ENCODE data around the gene ADIPOR2.

ADIPOR2 gene

DNA sequence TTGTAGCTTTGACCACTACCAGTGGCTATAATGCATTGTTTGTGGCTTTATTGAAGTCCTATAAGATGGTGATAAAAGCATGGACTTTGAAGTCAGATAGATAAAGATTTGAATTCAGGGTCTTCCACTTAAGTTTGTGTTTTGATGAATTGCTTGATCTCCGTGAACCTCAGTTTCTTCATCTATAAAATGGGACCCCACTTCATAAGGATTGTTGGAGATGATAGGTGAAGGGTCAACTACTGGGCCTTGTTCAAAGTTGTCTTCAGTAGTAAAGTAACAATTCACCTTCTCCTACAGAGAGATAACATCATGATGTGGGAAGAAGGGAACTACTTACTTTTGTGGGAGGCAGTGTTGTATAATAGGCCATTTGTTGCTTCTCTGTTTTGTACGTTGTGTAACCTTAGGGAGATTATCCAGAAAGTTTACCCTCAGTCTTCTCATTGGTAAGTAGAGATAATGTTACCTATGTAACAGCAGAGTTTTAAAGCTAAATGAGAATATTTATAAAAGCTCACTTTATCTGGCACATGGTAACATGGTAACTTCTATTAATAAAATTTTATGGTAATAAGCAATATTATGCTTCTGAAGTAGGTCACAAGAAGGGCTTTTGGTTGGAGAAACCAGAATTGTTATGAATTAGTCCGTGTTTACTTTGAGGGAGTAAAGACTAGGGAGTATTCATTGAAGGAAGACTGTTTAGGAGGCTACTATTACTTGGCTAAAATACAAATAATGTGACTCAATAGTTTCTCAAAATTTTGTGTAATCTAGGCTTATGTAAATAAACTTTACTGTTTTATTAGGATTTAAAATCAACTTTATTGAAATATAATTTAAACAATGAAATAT is 15.1 kb downstream of the ADIPOR2 start:
- TF ChIP-seq GATA3 (IDR thresholded peaks at IDR 0.05; ENCODE audit: low read depth, low read length) (no peak), GATA2 (IDR thresholded peaks at IDR 0.05; ENCODE audit: low read depth, low read length) (no peak)

DNA sequence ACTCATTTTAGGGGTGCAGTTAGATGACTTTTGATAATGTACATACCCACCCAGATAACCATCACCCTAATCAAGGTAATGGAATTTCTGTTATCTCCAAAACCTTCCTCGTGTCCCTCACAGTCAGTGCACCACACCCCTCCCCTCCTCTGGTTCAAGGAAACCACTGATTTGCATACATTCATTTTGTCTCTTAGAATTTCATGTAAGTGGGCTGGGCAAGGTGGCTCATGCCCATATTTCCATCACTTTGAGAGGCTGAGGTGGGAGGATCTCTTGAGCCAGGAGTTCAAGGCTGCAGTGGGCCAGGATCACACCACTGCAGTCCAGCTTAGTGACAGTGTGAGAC is 15.7 kb downstream of the ADIPOR2 start:
- TF ChIP-seq GATA3 (IDR thresholded peaks at IDR 0.05; ENCODE audit: low read depth, low read length) (no peak), GATA2 (IDR thresholded peaks at IDR 0.05; ENCODE audit: low read depth, low read length) (no peak)

DNA sequence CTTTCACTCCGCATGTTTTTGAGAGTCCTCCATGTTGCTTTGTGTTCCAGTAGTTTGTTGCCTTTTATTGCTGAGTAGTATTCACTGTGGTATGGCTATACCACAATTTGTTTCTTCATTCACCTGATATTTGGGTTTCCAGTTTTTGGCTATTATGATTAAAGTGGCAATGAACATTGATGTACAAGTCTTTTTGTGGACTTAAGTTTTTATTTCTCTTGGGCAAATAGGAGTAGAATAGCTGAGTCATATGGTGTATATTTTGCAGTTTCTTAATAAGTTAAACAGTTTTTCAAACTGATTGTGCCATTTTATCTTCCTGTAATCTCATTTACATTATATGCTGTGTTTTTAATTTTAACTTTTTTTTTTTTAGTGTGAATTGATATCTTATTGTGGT is 16.2 kb downstream of the ADIPOR2 start:
- no peak for TF ChIP-seq GATA3 (IDR thresholded peaks at IDR 0.05; ENCODE audit: low read depth, low read length)
- TF ChIP-seq GATA2 (IDR thresholded peaks at IDR 0.05; ENCODE audit: low read depth, low read length): no peak

DNA sequence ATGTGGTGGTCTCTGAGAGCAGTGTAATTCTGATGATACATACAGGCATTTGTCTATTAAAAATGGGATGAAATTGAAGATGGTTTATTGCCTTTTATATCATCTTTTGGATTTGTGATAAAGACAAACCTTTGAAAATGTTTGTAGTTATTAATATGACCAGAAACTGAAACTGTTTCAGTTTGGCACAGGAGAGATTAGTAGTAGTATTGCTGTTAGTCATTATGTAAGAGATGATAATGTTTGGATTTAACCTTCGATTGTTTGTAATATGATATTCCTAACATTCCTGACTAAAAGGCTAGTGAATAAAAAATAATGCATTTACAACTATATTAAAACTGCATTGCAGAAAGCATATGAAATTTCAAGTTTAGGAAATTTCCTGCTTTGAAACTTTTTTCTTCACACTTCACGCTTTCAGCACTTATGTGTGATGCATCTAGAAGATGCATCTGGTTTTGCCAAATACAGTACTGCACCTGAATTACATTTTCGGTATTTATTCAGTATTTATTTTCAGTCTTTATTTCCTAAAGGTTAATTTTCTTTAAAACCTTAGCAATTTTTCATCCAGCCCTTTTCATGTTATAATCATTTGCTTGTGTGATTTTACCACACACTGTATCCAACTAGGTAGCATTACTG is 25.5 kb downstream of the ADIPOR2 start:
- no peak for TF ChIP-seq GATA3 (IDR thresholded peaks at IDR 0.05; ENCODE audit: low read depth, low read length)
- TF ChIP-seq GATA2 (IDR thresholded peaks at IDR 0.05; ENCODE audit: low read depth, low read length): no peak

DNA sequence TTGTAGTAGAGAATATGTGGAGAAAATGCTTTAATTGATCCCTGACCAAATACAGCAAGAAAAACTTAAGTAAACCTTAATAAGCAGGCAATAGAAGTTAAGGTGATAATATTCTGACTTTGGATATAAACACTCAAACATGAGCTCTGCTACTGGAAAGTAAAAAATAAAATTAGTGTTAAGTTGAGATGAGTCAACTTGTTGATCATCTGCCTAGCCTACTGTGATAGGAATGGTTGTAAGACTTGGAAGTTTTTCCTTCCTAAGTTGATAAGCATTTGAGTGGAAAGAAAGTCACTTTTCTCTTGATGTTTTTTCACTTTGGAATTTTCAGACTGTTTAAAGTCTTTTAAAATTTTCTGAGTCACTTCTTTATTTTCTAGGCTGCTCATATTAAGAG is 26.0 kb downstream of the ADIPOR2 start:
- TF ChIP-seq GATA2 (IDR thresholded peaks at IDR 0.05; ENCODE audit: low read depth, low read length): no peak
- no peak for TF ChIP-seq GATA3 (IDR thresholded peaks at IDR 0.05; ENCODE audit: low read depth, low read length)

DNA sequence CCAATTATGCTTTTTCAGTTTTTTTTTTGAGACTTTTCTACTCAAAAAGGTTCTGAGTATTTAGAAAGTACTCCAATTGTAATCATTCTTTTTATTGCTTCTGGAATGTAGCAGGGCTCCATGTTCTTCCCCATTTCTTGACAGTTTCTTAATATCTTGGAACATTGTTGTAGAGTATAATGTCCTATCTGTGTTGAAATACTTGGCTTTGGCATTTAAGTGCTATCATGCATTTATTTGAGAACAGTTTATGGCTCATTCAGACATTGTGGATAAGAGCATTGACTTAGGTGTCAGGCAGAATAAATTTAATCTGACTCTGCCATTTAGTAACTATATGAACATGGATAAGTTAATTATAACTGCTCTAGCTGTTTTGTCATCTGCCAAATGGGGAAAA is 28.3 kb downstream of the ADIPOR2 start:
- TF ChIP-seq GATA2 (IDR thresholded peaks at IDR 0.05; ENCODE audit: low read depth, low read length) (no peak), GATA3 (IDR thresholded peaks at IDR 0.05; ENCODE audit: low read depth, low read length) (no peak)

DNA sequence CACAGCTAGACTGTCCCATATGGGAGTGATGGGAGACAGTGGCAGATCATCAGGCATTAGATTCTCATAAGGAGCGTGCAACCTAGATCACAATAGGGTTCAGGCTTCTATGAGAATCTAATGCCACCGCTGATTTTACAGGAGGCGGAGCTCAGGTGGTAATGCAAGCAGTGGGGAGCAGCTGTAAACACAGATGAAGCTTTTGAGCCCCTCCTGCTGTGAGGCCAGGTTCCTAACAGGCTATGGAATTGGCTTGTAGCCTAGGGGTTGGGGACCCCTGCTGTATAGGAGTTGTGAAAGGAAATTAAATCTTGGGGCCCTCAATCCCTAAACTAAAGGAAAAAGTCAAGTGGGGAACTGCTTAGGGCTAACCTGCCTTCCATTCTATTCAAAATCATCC is 29.6 kb downstream of the ADIPOR2 start:
- no peak for TF ChIP-seq GATA3 (IDR thresholded peaks at IDR 0.05; ENCODE audit: low read depth, low read length)
- TF ChIP-seq GATA2 (IDR thresholded peaks at IDR 0.05; ENCODE audit: low read depth, low read length): no peak

DNA sequence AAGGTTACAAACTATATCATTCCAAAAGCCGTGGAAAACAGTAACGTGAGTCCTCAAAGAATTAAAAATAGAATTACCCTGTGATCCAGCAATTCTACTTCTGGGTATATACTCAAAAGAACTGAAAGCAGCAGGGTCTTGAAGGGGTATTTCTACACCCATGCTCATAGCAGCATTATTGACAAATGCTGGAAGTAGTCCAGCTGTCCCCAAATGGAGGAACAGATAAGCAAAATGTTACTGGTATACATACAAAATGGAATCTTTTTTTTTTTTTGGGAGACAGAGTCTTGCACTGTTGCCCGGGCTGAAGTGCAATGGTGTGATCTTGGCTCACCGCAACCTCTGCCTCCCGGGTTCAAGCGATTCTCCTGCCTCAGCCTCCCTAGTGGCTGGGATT is 32.9 kb downstream of the ADIPOR2 start:
- TF ChIP-seq GATA2 (IDR thresholded peaks at IDR 0.05; ENCODE audit: low read depth, low read length) (no peak), GATA3 (IDR thresholded peaks at IDR 0.05; ENCODE audit: low read depth, low read length) (no peak)

DNA sequence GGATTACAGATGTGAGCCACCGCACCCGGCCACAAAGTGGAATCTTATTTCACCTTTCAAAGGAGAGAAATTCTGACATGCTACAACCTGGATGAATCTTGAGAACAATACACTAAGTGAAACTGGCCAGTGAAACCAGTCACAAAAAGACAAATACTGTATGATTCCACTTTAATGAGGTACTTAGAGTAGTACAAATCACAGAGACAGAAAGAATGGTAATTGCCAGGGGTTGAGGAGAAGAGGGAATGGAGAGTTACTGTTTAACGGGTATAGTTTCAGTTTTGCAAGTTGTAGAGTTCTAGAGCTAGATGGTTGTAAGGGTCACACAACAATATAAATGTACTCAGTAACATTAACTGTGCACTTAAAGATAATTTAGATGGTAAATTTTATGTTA is 33.4 kb downstream of the ADIPOR2 start:
- TF ChIP-seq GATA2 (IDR thresholded peaks at IDR 0.05; ENCODE audit: low read depth, low read length) (no peak), GATA3 (IDR thresholded peaks at IDR 0.05; ENCODE audit: low read depth, low read length) (no peak)

DNA sequence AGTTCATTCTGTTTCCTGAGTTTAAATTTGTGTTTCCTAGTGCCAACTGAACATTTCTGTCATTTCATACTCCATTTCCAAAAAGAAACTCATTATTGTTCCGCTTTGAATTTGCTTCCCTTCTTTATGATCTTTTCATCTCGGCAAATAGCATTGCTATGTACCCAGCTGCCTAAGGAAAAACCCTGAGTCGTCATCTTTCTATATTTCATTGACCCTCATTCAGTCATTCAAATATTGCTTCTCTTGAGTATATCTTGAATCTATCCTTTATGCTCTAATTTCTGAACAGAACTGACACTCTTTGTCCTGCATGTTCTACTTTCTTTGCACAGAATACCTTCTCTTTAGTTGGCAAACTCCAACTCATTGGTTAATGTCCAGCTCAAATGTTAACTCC is 35.9 kb downstream of the ADIPOR2 start:
- TF ChIP-seq GATA3 (IDR thresholded peaks at IDR 0.05; ENCODE audit: low read depth, low read length): no peak
- no peak for TF ChIP-seq GATA2 (IDR thresholded peaks at IDR 0.05; ENCODE audit: low read depth, low read length)

DNA sequence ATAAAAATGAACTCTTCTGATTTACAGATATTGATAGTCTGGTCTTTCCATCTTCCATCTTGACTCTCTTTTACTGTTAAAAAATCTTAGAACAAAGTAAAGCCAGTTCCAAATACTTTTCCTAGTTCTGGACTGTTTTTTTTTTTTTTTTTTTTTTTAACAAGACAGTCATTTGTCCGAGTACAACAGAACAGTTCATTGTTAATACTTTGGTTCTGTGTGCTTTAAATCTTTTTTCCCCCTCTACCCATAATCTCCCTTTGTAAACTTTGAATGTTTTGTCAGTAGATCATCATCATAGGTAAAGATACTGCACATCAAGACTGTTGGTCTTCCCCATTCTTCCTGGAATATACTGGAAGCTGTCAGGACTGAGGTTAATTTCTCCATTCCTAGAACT is 38.0 kb downstream of the ADIPOR2 start:
- TF ChIP-seq GATA2 (IDR thresholded peaks at IDR 0.05; ENCODE audit: low read depth, low read length): no peak
- no peak for TF ChIP-seq GATA3 (IDR thresholded peaks at IDR 0.05; ENCODE audit: low read depth, low read length)

DNA sequence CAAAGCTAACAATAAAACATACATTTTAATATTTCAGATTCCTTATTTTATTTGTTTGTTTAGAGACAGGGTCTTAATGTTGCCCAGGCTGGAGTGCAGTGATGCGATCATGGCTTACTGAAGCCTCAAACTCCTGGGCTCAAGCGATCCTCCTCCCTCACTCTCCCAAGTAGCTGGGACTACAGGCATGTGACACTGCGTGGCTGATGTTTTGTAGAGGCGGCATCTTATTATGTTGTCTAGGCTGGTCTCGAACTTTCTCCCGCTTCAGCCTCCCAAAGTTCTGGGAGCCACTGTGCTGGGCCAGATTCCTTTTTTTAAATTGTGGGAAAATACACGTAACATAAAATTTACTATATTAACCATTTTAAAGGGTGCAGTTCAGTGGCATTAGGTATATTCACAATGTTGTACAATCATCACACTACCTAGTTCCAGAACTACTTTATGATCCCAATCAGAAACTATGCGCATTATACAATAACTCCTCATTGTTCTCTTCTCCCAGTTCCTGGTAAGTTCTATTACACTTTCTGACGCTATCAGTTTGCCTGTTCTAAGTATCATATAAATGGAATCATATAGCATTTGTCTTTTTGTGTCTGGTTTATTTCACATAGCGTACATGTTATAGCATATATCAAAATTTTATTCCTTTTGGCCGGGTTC is 40.3 kb downstream of the ADIPOR2 start:
- no peak for TF ChIP-seq GATA2 (IDR thresholded peaks at IDR 0.05; ENCODE audit: low read depth, low read length)
- TF ChIP-seq GATA3 (IDR thresholded peaks at IDR 0.05; ENCODE audit: low read depth, low read length): no peak

DNA sequence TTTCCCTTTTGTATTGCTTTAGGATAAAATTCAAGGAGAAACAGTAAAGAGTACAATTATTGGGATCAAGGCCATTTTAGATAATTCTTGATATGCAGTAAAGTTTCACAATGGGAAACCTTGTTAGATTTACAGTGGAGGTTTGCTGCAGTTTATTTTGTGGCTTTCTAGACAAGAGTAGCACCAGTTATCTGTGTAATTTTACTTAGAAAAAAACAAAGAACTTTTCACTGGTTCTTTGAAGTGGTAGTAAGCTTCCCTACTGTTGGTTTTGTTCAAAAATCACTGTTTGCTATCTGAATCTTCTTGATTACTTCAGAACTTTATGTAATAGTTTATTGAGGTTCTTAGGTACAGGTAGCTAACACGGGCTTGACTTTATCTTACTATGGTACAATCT is 42.0 kb downstream of the ADIPOR2 start:
- TF ChIP-seq GATA2 (IDR thresholded peaks at IDR 0.05; ENCODE audit: low read depth, low read length) (no peak), GATA3 (IDR thresholded peaks at IDR 0.05; ENCODE audit: low read depth, low read length) (no peak)

DNA sequence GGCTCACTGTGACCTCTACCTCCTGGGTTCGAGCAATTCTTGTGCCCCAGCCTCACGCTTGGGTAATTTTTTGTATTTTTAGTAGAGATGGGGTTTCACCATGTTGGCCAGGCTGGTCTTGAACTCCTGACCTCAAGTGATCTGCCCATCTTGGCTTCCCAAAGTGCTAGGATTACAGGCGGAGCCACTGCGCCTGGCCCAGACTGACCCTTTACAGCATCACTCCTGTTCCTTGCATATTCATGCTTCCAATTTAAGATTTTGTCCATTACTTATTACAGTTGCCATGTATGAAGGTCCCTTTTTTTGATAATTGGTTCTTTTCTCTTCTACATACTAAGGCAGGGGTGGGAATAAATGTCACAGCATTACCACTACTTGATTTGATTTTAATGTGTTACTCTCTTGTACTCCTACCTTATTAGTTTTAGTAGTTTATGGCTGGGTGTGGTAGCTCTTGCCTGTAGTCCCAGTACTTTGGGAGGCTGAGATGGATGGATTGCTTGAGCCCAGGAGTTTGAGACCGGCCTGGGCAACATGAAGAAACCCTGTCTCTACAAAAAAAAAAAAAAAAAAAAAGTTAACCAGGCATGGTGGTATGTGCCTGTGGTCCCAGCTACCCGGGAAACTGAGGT is 46.9 kb downstream of the ADIPOR2 start:
- TF ChIP-seq GATA2 (IDR thresholded peaks at IDR 0.05; ENCODE audit: low read depth, low read length) (no peak), GATA3 (IDR thresholded peaks at IDR 0.05; ENCODE audit: low read depth, low read length) (no peak)
